Fibroblast of pulmonary artery (primary cell): ENCODE measurements around the gene FLT3.

Source experiments
- DNase-seq: peaks from one replicate; pipeline ENCODE4 v3.0.0-alpha.2; 2010; ENCODE audit warnings: low read depth
- H3K4me3 ChIP-seq: replicated peaks from 2 replicates; pipeline ENCODE4 v1.5.1; 2011; ENCODE audit warnings: low read depth, mild to moderate bottlenecking, control low read depth, low read length, moderate library complexity
- TF ChIP-seq, protein P1 (sequence below): IDR thresholded peaks from 2 replicates; pipeline ENCODE4 v1.5.1; 2011; ENCODE audit warnings: mild to moderate bottlenecking, control low read depth, low read length, inconsistent platforms; ENCODE audit errors: missing control alignments

Gene FLT3

DNA sequence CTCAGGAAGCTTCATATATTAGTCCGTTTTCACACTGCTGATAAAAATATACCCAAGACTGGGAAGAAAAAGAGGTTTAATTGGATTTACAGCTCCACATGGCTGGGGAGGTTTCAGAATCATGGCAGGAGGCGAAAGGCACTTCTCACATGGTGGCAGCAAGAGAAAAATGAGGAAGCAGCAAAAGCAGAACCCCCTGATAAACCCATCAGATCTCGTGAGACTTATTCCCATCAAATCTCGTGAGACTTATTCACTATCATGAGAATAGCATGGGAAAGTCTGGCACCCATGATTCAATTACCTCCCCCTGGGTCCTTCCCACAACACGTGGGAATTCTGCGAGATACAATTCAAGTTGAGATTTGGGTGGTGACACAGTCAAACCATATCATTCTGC, 23.1 kb downstream of the FLT3 start:
- no peak overlapping the region for H3K4me3 ChIP-seq
- TF ChIP-seq, protein P1, sequence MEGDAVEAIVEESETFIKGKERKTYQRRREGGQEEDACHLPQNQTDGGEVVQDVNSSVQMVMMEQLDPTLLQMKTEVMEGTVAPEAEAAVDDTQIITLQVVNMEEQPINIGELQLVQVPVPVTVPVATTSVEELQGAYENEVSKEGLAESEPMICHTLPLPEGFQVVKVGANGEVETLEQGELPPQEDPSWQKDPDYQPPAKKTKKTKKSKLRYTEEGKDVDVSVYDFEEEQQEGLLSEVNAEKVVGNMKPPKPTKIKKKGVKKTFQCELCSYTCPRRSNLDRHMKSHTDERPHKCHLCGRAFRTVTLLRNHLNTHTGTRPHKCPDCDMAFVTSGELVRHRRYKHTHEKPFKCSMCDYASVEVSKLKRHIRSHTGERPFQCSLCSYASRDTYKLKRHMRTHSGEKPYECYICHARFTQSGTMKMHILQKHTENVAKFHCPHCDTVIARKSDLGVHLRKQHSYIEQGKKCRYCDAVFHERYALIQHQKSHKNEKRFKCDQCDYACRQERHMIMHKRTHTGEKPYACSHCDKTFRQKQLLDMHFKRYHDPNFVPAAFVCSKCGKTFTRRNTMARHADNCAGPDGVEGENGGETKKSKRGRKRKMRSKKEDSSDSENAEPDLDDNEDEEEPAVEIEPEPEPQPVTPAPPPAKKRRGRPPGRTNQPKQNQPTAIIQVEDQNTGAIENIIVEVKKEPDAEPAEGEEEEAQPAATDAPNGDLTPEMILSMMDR, result no peak
- DNase-seq, result no peak

- H3K4me3 ChIP-seq, result no peak overlapping the region
- TF ChIP-seq, protein P1, result no peak
- DNase-seq, result no peak
Observed at GRCh38 chr13:28071424-28071823, 29.0 kb downstream of the FLT3 start.

DNA sequence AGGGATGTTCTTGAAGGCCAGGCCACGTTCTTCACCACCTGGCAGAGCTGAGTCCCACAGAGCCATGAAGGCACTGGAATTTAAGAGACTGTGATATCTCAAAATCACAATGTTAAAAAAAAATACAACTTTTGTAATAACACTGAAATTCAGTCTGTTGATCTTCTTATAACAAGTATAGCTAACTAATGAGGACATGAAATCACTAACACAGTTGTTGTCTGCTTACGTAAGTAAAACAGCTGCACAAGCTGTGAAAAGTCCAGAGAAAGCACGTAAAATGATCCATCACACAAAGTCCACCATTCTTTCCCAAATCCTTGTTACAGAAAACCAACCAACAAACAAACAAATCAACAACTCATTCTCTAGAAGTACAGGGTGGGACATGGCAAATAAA, 32.9 kb downstream of the FLT3 start:
- no peak overlapping the region for H3K4me3 ChIP-seq
- DNase-seq, result no peak
- TF ChIP-seq, protein P1, result no peak

- peak; percentile 48 for DNase-seq
- TF ChIP-seq, protein P1, result peak; percentile 56
Observed at GRCh38 chr13:28058866-28059613, 41.3 kb downstream of the FLT3 start.

GRCh38 chr13:28056970-28057712, 43.2 kb downstream of the FLT3 start:
- no peak overlapping the region for H3K4me3 ChIP-seq
- TF ChIP-seq, protein P1, result no peak
- no peak for DNase-seq

More at GRCh38 chr13:28058866-28059613, 41.3 kb downstream of the FLT3 start:
- H3K4me3 ChIP-seq, result no peak overlapping the region

DNA sequence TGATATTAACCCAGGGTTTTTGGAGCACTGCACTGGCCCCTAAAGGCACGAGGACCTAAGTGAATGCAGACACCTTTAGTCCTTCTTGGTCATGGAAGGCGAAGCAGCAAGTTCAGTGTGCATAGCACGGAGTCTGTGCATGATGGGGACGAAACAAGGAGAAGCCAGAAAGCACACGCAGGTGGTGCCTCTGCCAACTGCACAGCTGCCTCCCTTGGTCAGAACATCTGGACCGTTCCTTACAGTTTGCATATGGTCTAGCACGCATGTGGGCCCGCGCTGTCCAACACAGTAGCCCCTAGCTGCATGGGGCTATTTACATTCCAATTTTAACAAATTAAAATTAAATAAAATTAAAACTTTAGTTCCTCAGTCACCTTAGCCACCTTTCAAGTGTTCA, 44.0 kb downstream of the FLT3 start:
- no peak overlapping the region for H3K4me3 ChIP-seq
- no peak for DNase-seq
- TF ChIP-seq, protein P1, result no peak

DNA sequence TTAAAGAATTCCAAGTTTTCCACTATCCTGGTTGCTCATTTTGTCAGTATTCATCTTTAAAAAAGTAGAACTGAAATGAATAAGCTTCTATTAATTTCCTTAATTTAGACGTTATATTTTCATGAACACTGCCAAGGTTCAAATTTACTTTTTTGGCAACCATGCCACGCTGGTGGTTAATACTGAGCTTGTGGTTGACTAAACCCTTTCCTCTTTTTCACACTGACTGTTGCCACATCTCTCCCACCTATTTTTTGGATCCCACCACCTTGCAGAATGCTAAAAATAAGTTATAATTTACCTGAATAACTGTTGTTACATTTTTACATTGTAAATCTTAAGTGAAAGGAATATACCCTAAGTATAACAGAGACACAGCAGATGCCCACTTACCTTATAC, 45.0 kb downstream of the FLT3 start:
- H3K4me3 ChIP-seq, result no peak overlapping the region
- TF ChIP-seq, protein P1, result no peak
- DNase-seq, result no peak
